ENCODE data around the gene AKR1E2. TPM values are rescaled to one million over a fixed set of nuclear protein-coding genes. Genes with fewer than 3 reads are reported as not detected.

The AKR1E2 gene
- total RNA-seq, 1 experiment from 2014 or later = 11.3 TPM

DNA sequence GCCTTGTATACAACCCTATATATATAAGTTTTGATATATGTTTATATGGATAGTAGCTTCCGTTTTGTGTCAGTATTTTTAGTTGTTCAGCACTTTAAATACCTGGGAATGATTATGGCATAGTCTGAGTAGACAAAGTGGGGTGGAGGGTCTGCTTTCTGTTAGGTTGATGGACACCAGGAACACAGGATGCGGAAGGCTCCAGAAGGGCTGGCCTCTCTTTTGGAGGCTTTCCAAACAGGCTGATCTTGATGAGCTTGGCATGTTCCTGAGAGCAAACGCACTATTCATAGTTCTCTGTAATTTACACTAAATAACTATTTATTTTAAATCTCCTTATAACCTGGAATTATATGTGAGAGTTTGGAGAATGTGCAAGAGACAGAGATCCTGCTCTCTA is 12.7 kb downstream of the AKR1E2 start:
- no TSS peak for BruUV-seq (replicated peaks)
- no peaks in the 10 kb centered on the region for H3K27me3 ChIP-seq (replicated peaks; ENCODE audit: insufficient read depth, low read depth, low read length, poor library complexity)
- DNase-seq (ENCODE audit: low spot score) = no peak
- no peaks in the 10 kb centered on the region for H3K4me1 ChIP-seq (ENCODE audit: insufficient read depth, low read length, poor library complexity, severe bottlenecking)
- no peak overlapping the region for H3K4me3 ChIP-seq (ENCODE audit: low read depth, low read length, poor library complexity, severe bottlenecking)
- POLR2A ChIA-PET (ENCODE audit: low non-redundant PET) = no interaction called here
- no peak overlapping the region for H3K27ac ChIP-seq (ENCODE audit: low read depth, low read length, poor library complexity, severe bottlenecking)
- CTCF ChIA-PET = no interaction called here
- H3K9me3 ChIP-seq (ENCODE audit: low read depth, low read length, poor library complexity, severe bottlenecking) = no peaks in the 10 kb centered on the region
- intact Hi-C loops (cut with micrococcal nuclease; ENCODE audit: unreplicated experiment) = no loop called here
- TF ChIP-seq, protein P1, sequence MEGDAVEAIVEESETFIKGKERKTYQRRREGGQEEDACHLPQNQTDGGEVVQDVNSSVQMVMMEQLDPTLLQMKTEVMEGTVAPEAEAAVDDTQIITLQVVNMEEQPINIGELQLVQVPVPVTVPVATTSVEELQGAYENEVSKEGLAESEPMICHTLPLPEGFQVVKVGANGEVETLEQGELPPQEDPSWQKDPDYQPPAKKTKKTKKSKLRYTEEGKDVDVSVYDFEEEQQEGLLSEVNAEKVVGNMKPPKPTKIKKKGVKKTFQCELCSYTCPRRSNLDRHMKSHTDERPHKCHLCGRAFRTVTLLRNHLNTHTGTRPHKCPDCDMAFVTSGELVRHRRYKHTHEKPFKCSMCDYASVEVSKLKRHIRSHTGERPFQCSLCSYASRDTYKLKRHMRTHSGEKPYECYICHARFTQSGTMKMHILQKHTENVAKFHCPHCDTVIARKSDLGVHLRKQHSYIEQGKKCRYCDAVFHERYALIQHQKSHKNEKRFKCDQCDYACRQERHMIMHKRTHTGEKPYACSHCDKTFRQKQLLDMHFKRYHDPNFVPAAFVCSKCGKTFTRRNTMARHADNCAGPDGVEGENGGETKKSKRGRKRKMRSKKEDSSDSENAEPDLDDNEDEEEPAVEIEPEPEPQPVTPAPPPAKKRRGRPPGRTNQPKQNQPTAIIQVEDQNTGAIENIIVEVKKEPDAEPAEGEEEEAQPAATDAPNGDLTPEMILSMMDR (conservative IDR thresholded peaks at IDR 0.05; ENCODE audit: low read depth, low read length) = no peak
- TF ChIP-seq EZH2 (IDR thresholded peaks at IDR 0.05; ENCODE audit: borderline replicate concordance, low read depth, low read length, poor library complexity, severe bottlenecking) = no peak
- peaks cover 2% of the 10 kb centered on the region for H3K36me3 ChIP-seq (ENCODE audit: insufficient read depth, low read length, poor library complexity, severe bottlenecking)

DNA sequence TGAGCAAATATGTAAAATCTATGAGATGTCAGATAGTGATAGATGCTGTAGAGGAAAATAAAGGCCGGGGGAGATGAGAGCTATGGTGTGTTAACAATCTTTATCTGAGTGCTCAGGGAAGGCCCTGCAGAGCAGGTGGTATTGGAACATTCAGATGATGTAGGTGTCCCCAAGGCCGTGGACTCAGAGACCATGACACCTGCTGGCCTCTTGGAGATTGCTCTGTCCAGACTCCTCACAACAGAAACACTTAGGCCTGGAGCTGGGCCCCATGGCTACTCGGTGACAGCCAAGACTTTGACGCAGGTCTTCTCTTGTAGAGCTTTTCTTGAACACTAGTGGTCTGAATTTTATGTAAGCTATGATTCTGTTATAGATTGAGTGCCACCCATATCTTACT is 13.3 kb downstream of the AKR1E2 start:
- intact Hi-C loops (cut with micrococcal nuclease; ENCODE audit: unreplicated experiment) = no loop called here

DNA sequence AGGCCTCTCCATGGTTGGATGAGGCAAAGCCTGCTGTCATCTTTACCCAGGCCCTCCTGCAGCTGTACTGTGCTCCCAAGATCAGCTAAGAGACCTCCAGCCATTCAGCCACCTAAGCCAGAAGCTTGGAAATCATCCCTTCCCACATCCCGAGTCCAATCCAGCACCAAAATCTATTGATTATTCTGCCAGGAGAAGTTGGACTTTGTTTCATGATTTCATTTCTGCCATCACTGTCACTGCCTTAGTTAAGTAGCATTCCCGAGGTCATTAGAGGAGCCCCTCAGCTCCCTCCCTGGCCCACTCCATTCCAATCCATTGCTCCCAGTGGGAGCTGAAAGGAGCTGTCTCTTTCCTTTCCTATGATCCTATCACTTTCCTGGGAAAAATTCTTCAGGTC is 14.1 kb downstream of the AKR1E2 start:
- Histone ChIP-seq H3K4me3 (ENCODE audit: low read depth, low read length, poor library complexity, severe bottlenecking) (no peak overlapping the region), H3K27me3 (replicated peaks; ENCODE audit: insufficient read depth, low read depth, low read length, poor library complexity) (no peaks in the 10 kb centered on the region), H3K9me3 (ENCODE audit: low read depth, low read length, poor library complexity, severe bottlenecking) (no peaks in the 10 kb centered on the region), H3K4me1 (ENCODE audit: insufficient read depth, low read length, poor library complexity, severe bottlenecking) (no peaks in the 10 kb centered on the region), H3K27ac (ENCODE audit: low read depth, low read length, poor library complexity, severe bottlenecking) (no peak overlapping the region), H3K36me3 (ENCODE audit: insufficient read depth, low read length, poor library complexity, severe bottlenecking) (peaks cover 2% of the 10 kb centered on the region)
- intact Hi-C loops (cut with micrococcal nuclease; ENCODE audit: unreplicated experiment) = loop anchor here (10.0 kb wide), 1 partner anchor 785 kb away; no protein-coding TSS in a partner anchor
- no TSS peak for BruUV-seq (replicated peaks)
- DNase-seq (ENCODE audit: low spot score) = no peak
- ChIA-PET POLR2A (ENCODE audit: low non-redundant PET) (no interaction called here), CTCF (no interaction called here)
- TF ChIP-seq, protein P1 (conservative IDR thresholded peaks at IDR 0.05; ENCODE audit: low read depth, low read length) = no peak
- TF ChIP-seq EZH2 (IDR thresholded peaks at IDR 0.05; ENCODE audit: borderline replicate concordance, low read depth, low read length, poor library complexity, severe bottlenecking) = no peak

More for the DNA sequence above, 13.3 kb downstream of the AKR1E2 start:
- Histone ChIP-seq H3K9me3 (ENCODE audit: low read depth, low read length, poor library complexity, severe bottlenecking) (no peaks in the 10 kb centered on the region), H3K4me3 (ENCODE audit: low read depth, low read length, poor library complexity, severe bottlenecking) (no peak overlapping the region), H3K36me3 (ENCODE audit: insufficient read depth, low read length, poor library complexity, severe bottlenecking) (peaks cover 2% of the 10 kb centered on the region), H3K4me1 (ENCODE audit: insufficient read depth, low read length, poor library complexity, severe bottlenecking) (no peaks in the 10 kb centered on the region), H3K27me3 (replicated peaks; ENCODE audit: insufficient read depth, low read depth, low read length, poor library complexity) (no peaks in the 10 kb centered on the region), H3K27ac (ENCODE audit: low read depth, low read length, poor library complexity, severe bottlenecking) (no peak overlapping the region)
- ChIA-PET CTCF (no interaction called here), POLR2A (ENCODE audit: low non-redundant PET) (no interaction called here)
- no peak for DNase-seq (ENCODE audit: low spot score)
- no TSS peak for BruUV-seq (replicated peaks)
- no peak for TF ChIP-seq EZH2 (IDR thresholded peaks at IDR 0.05; ENCODE audit: borderline replicate concordance, low read depth, low read length, poor library complexity, severe bottlenecking)
- TF ChIP-seq, protein P1 (conservative IDR thresholded peaks at IDR 0.05; ENCODE audit: low read depth, low read length) = no peak
